Measurements from ENCODE around the gene NR0B2.
A peak's percentile ranks its signal among the peaks of the same experiment; 100 is the strongest.
"Not testable (repeated sequence)": the region's sequence is repeated elsewhere in the genome, so short reads cannot be mapped to it uniquely, and the experiment has no call there.

NR0B2 gene

DNA sequence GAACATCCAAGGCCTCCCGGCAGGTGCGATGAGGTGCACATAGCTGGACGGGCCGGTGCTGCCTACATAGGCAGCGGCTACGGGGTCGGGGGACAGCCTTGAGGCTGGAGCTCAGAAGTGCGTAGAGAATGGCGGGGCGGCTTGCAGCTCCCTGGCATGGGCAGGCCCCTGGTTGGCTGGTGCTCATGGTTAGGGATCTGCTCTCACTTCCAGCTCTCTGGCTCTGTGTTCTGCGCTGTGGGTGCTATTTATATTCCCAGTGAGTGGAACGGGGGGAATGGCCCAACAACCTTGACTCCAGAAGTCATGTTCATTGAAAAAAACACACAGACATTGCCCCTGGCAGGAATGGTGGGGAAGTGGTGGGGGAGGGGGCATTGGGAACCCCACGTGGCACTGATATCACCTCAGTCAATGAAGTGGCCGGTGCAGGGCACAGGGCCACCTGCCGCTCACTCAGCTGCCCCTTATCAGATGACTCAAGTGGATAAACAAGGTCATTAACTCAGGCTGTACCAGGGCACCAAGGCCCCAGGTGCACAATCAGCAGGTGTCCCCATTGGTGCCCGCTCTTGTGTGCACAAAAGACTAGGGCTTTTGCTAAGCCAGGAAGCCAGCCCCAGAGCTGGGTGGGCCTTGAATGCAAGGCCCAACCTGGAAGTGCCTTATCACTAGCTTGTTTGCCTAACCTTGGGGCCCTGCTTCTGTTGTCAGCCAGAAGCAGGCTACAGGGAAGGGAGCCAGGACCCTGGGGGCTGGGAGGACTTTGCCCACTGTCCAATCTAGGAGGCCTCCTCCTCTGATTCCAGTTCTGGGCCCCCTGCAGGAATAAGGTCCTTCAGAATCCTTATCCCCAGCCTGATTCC is at the start of gene NR0B2:
NR0B2 (minus strand) TSS at position 222 of the 866 bp plus-strand sequence; CDS start at position 187, 35 bp downstream.
- Mint-ChIP-seq H3K27ac (no peak within 1 kb of the TSS), H3K36me3 (no peaks in the 10 kb centered on the region), H3K4me3 (no peak within 1 kb of the TSS), H3K9me3 (no peaks in the 10 kb centered on the region), H3K4me1 (no peaks in the 10 kb centered on the region)
- ATAC-seq = peak; percentile 16
- DNase-seq (ENCODE audit: low spot score in 2 of 2) = no peak

- no peaks in the 10 kb centered on the region for H3K9me3 Mint-ChIP-seq
- peaks cover 6% of the 10 kb centered on the region for H3K4me1 Mint-ChIP-seq
- no peak overlapping the region for H3K4me3 Mint-ChIP-seq
- H3K27ac Mint-ChIP-seq = no peak overlapping the region
- H3K36me3 Mint-ChIP-seq = no peaks in the 10 kb centered on the region
- DNase-seq (ENCODE audit: low spot score in 2 of 2) (no peak), ATAC-seq (no peak)
These were observed 48.1 kb upstream of the NR0B2 start for GRCh38 chr1:26961826-26962225.

- peaks cover 6% of the 10 kb centered on the region for H3K4me1 Mint-ChIP-seq
- no peaks in the 10 kb centered on the region for H3K36me3 Mint-ChIP-seq
- peak overlapping the region; percentile 77 for H3K27ac Mint-ChIP-seq
- ATAC-seq (no peak), DNase-seq (ENCODE audit: low spot score in 2 of 2) (no peak)
- H3K9me3 Mint-ChIP-seq = no peaks in the 10 kb centered on the region
- peak overlapping the region; percentile 70 for H3K4me3 Mint-ChIP-seq
These were observed 46.8 kb upstream of the NR0B2 start for GRCh38 chr1:26960625-26960966.

DNA sequence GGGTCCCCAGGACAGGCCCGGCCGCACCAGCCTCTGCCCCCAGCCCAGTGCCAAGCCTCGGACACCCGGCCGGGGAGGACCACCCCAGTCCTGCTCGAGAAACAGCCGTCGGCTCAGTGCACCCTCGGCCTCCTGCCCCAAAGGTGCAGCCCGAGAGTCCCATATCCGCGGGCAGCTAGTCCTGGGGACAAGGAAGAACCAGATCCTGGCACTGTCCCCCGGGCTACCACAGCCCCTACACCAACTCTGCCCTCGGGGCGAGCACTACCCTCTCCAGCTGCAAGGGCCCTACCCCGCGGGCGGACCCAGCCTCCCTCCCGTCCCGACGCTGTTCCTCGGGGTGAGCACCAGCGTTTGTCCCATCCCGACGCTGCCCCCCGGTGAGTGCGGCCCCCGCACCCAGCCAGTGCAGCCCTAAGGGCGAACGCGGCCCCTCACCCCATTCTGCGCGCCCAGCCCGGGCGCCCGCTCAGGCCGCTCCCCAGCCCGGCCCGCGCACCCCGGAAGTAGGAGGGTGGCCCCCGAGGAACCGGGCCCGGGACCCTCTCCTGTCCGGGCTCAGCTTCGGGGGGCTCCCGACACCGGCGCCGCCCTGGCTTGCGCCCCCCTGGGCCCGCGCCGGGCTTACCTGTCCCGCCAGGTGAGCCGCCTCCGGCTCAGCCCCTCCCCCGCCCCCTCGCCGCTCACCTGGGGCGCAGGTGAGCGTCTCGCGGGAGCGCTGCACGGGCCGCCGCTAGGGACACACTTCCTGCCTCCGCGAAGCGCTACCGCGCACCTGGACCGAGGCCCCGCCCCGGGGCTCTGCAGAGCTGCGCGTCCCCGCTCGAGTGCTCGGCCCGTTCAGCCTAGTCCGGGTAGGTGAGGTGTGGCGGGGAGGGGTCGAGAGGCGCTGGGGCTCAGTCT is 46.2 kb upstream of the NR0B2 start, which contains the start of gene KDF1:
KDF1 (minus strand) TSS at position 747 of the 903 bp plus-strand sequence. CDS start 8,088 bp downstream, outside the sequence.
- no peaks in the 10 kb centered on the region for H3K9me3 Mint-ChIP-seq
- H3K36me3 Mint-ChIP-seq = no peaks in the 10 kb centered on the region
- peak; percentile 78 for ATAC-seq
- peak in 1 of 2 donors; percentile 55 for DNase-seq (ENCODE audit: low spot score in 2 of 2)
- H3K27ac Mint-ChIP-seq = peak within 1 kb of the TSS; percentile 77
- H3K4me3 Mint-ChIP-seq = peak within 1 kb of the TSS; percentile 70
- H3K4me1 Mint-ChIP-seq = peaks cover 6% of the 10 kb centered on the region

DNA sequence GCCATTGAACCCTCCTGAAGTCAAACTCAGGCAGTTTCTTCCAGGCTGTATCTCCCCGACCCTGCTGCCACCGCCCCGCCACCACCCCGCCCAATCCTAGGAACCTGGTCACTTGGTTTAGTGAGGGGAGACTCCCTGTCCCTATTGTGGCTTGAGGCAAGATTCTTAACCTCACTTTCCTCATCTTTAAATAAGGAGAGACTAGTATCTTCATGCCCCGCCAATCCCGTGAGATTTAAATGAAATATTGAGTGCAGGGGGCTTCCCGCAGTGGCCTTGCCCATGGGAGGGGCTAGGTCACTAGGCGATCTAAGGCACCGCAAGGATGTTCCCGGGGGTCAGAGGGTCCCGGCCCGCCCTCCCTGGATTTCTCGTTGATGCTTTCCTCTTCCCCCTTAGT is 45.5 kb upstream of the NR0B2 start:
- Mint-ChIP-seq H3K36me3 (no peaks in the 10 kb centered on the region), H3K9me3 (no peaks in the 10 kb centered on the region), H3K27ac (no peak overlapping the region), H3K4me3 (peak overlapping the region; percentile 70), H3K4me1 (peaks cover 6% of the 10 kb centered on the region)
- ATAC-seq (no peak), DNase-seq (ENCODE audit: low spot score in 2 of 2) (no peak)

- no peak for DNase-seq (ENCODE audit: low spot score in 2 of 2)
- no peak overlapping the region for H3K4me3 Mint-ChIP-seq
- H3K4me1 Mint-ChIP-seq = peaks cover 6% of the 10 kb centered on the region
- no peak overlapping the region for H3K27ac Mint-ChIP-seq
- ATAC-seq = no peak
- no peaks in the 10 kb centered on the region for H3K9me3 Mint-ChIP-seq
- no peaks in the 10 kb centered on the region for H3K36me3 Mint-ChIP-seq
These were observed 43.5 kb upstream of the NR0B2 start for GRCh38 chr1:26957306-26957705.

DNA sequence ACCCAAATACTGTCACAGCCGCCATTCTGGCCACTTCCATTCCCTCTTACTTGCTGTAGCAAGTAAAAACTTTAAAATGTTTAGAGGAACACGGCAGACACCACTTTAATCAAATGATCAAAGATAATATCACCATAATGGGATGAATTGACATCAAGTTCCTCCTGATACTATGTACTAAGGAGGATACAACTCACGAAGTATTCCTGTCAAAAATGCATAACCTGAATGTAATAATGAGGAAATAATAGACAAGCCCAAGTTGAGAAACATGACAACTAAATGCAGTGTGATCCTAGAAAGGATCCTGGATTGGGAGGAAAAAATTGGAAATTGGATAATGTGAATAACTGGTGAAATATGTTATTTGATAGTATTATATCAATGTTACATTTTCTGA is 42.5 kb upstream of the NR0B2 start:
- no peak for ATAC-seq
- peaks cover 6% of the 10 kb centered on the region for H3K4me1 Mint-ChIP-seq
- no peak overlapping the region for H3K4me3 Mint-ChIP-seq
- H3K9me3 Mint-ChIP-seq = no peaks in the 10 kb centered on the region
- DNase-seq (ENCODE audit: low spot score in 2 of 2) = no peak
- H3K36me3 Mint-ChIP-seq = no peaks in the 10 kb centered on the region
- no peak overlapping the region for H3K27ac Mint-ChIP-seq

GRCh38 chr1:26953374-26953773 is 39.6 kb upstream of the NR0B2 start:
- H3K4me1 Mint-ChIP-seq = no peaks in the 10 kb centered on the region
- no peak overlapping the region for H3K27ac Mint-ChIP-seq
- DNase-seq (ENCODE audit: low spot score in 2 of 2) = no peak
- ATAC-seq = no peak
- peaks cover 6% of the 10 kb centered on the region for H3K36me3 Mint-ChIP-seq
- H3K4me3 Mint-ChIP-seq = no peak overlapping the region
- no peaks in the 10 kb centered on the region for H3K9me3 Mint-ChIP-seq

- Mint-ChIP-seq H3K36me3 (peaks cover 16% of the 10 kb centered on the region), H3K4me3 (no peak overlapping the region), H3K4me1 (no peaks in the 10 kb centered on the region), H3K27ac (no peak overlapping the region), H3K9me3 (no peaks in the 10 kb centered on the region)
- ATAC-seq (no peak), DNase-seq (ENCODE audit: low spot score in 2 of 2) (no peak)
These were observed 38.2 kb upstream of the NR0B2 start for GRCh38 chr1:26951821-26952497.

- H3K9me3 Mint-ChIP-seq = no peaks in the 10 kb centered on the region
- ATAC-seq = no peak
- no peak overlapping the region for H3K27ac Mint-ChIP-seq
- H3K4me3 Mint-ChIP-seq = no peak overlapping the region
- DNase-seq (ENCODE audit: low spot score in 2 of 2) = no peak
- H3K36me3 Mint-ChIP-seq = peaks cover 24% of the 10 kb centered on the region
- no peaks in the 10 kb centered on the region for H3K4me1 Mint-ChIP-seq
These were observed 37.4 kb upstream of the NR0B2 start for GRCh38 chr1:26951216-26951615.

- ATAC-seq (no peak), DNase-seq (ENCODE audit: low spot score in 2 of 2) (no peak)
- Mint-ChIP-seq H3K36me3 (peaks cover 30% of the 10 kb centered on the region), H3K4me1 (no peaks in the 10 kb centered on the region), H3K9me3 (no peaks in the 10 kb centered on the region), H3K27ac (no peak overlapping the region), H3K4me3 (no peak overlapping the region)
These were observed 36.8 kb upstream of the NR0B2 start for GRCh38 chr1:26950602-26951001.

- H3K27ac Mint-ChIP-seq = no peak overlapping the region
- ATAC-seq = no peak
These were observed 36.1 kb upstream of the NR0B2 start for GRCh38 chr1:26949926-26950319.

GRCh38 chr1:26949266-26949925 is 35.6 kb upstream of the NR0B2 start:
- no peak overlapping the region for H3K4me3 Mint-ChIP-seq
- H3K27ac Mint-ChIP-seq = no peak overlapping the region
- H3K4me1 Mint-ChIP-seq = no peaks in the 10 kb centered on the region
- DNase-seq (ENCODE audit: low spot score in 2 of 2) (no peak), ATAC-seq (no peak)
- no peaks in the 10 kb centered on the region for H3K9me3 Mint-ChIP-seq
- H3K36me3 Mint-ChIP-seq = peaks cover 42% of the 10 kb centered on the region

More at GRCh38 chr1:26949926-26950319, 36.1 kb upstream of the NR0B2 start:
- Mint-ChIP-seq H3K4me1 (no peaks in the 10 kb centered on the region), H3K4me3 (no peak overlapping the region), H3K36me3 (peaks cover 37% of the 10 kb centered on the region), H3K9me3 (no peaks in the 10 kb centered on the region)
- no peak for DNase-seq (ENCODE audit: low spot score in 2 of 2)

DNA sequence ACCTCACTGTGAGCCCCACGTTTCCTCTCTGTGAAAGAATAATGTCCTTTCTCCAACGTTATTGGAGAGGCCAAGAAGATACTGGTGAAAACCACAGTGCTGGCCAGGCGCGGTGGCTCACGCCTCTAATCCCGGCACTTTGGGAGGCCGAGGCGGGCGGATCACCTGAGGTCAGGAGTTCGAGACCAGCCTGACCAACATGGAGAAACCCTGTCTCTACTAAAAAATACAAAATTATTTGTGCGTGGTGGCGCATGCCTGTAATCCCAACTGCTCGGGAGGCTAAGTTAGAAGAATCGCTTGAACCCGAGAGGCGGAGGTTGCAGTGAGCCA is 34.9 kb upstream of the NR0B2 start:
- not testable (repeated sequence) for H3K9me3 Mint-ChIP-seq; H3K27ac Mint-ChIP-seq; H3K4me3 Mint-ChIP-seq; H3K4me1 Mint-ChIP-seq; ATAC-seq; DNase-seq (ENCODE audit: low spot score in 2 of 2)
- peaks cover 49% of the 10 kb centered on the region for H3K36me3 Mint-ChIP-seq

GRCh38 chr1:26946270-26946669 is 32.5 kb upstream of the NR0B2 start:
- DNase-seq (ENCODE audit: low spot score in 2 of 2) (no peak), ATAC-seq (no peak)
- H3K4me1 Mint-ChIP-seq = no peaks in the 10 kb centered on the region
- peak overlapping the region; percentile 40 for H3K27ac Mint-ChIP-seq
- no peaks in the 10 kb centered on the region for H3K9me3 Mint-ChIP-seq
- H3K4me3 Mint-ChIP-seq = no peak overlapping the region
- peaks cover 73% of the 10 kb centered on the region for H3K36me3 Mint-ChIP-seq

Data from stimulated activated effector memory CD8-positive, alpha-beta T cell treated with anti-CD3 and anti-CD28 coated beads, Interleukin-12 subunit alpha, Interleukin-12 subunit beta, amount 100 ng/mL, for 72 hours (primary cell).